H1 (cell line): Measurements from ENCODE around the gene TXNDC5. TPM values are rescaled to one million over a fixed set of nuclear protein-coding genes. Genes with fewer than 3 reads are reported as not detected.

Experiments
- CTCF ChIA-PET: fragments of 300-600 bp; sonication (Branson Sonifier 250); formaldehyde crosslinking; loops from one replicate; lab custom pipeline; 2021; ENCODE audit not compliant: partially characterized antibody; lab: Charles Lee
- POLR2A ChIA-PET: fragments of 300-600 bp; sonication (Branson Sonifier 250); formaldehyde crosslinking; loops from one replicate; lab custom pipeline; 2021; ENCODE audit warnings: inconsistent platforms; ENCODE audit not compliant: partially characterized antibody; lab: Charles Lee
- DNase-seq, 2 experiments: peaks; one replicate each; pipeline versions ENCODE4 v3.0.0 to v3.0.0-alpha.2; 2010 to 2022; ENCODE audit warnings: low spot score in 2 of 2, low read depth in 1 of 2, mixed read lengths in 1 of 2
- FAIRE-seq: peaks from 2 replicates; lab custom pipeline; 2011; peaks lifted over from hg19 to GRCh38; lab: Jason Lieb, UNC
- H2AFZ ChIP-seq: 2 replicates; pipeline ENCODE4 v1.8.1; 2012; ENCODE audit warnings: low read length, inconsistent platforms
- H2AK5ac ChIP-seq: 2 replicates; pipeline ENCODE4 v1.6.1; 2013; ENCODE audit warnings: low read depth, low read length
- H2BK120ac ChIP-seq: replicated peaks from 2 replicates; pipeline ENCODE3; 2013; ENCODE audit warnings: low read depth, low read length, inconsistent platforms
- H2BK12ac ChIP-seq: 2 replicates; pipeline ENCODE4 v1.6.1; 2013; ENCODE audit warnings: low read depth, low read length
- H2BK15ac ChIP-seq: 2 replicates; pipeline ENCODE4 v1.6.1; 2013; ENCODE audit warnings: low read length
- H2BK20ac ChIP-seq: 2 replicates; pipeline ENCODE4 v1.6.1; 2013; ENCODE audit warnings: low read length
- H2BK5ac ChIP-seq: 2 replicates; pipeline ENCODE4 v1.6.1; 2013; ENCODE audit warnings: low read depth, low read length
- H3K14ac ChIP-seq: 2 replicates; pipeline ENCODE4 v1.6.1; 2013; ENCODE audit warnings: inconsistent platforms; ENCODE audit not compliant: insufficient read length
- H3K18ac ChIP-seq: 2 replicates; pipeline ENCODE4 v1.6.1; 2013; ENCODE audit warnings: low read length; ENCODE audit errors: extremely low read depth
- H3K23ac ChIP-seq: 2 replicates; pipeline ENCODE4 v1.6.1; 2013; ENCODE audit warnings: inconsistent platforms; ENCODE audit not compliant: insufficient read length
- H3K23me2 ChIP-seq: 2 replicates; pipeline ENCODE4 v1.6.1; 2013; ENCODE audit warnings: low read depth, low read length
- H3K27ac ChIP-seq: 2 replicates; pipeline ENCODE4 v1.6.1; 2011; ENCODE audit warnings: low read depth, low read length, inconsistent platforms
- H3K27me3 ChIP-seq, 4 experiments: replicated peaks in 1 of 4; 1 replicate in 1 of 4; 2 replicates in 3 of 4; pipeline versions ENCODE4 v1.6.1 to v1.8.1; 2011 to 2013; ENCODE audit warnings: low read length in 3 of 4, mild to moderate bottlenecking in 3 of 4, inconsistent platforms in 2 of 4, mixed read lengths in 2 of 4, moderate library complexity in 1 of 4; ENCODE audit not compliant: control insufficient read depth in 3 of 4, insufficient read depth in 3 of 4; ENCODE audit errors: extremely low read depth in 1 of 4
- H3K36me3 ChIP-seq, 4 experiments: 2 replicates each; pipeline versions ENCODE4 v1.6.1 to v1.8.1; 2011 to 2013; ENCODE audit warnings: mild to moderate bottlenecking in 4 of 4, low read length in 3 of 4, moderate library complexity in 2 of 4, control low read depth in 1 of 4, inconsistent platforms in 1 of 4; ENCODE audit not compliant: insufficient read depth in 4 of 4, control insufficient read depth in 2 of 4
- H3K4ac ChIP-seq: replicated peaks from 2 replicates; pipeline ENCODE3; 2013; ENCODE audit warnings: low read length, low read depth, mixed read lengths, inconsistent platforms; ENCODE audit not compliant: insufficient read length
- H3K4me1 ChIP-seq, 4 experiments: replicated peaks in 1 of 4; 1 replicate in 1 of 4; 2 replicates in 3 of 4; pipeline versions ENCODE4 v1.6.1 to v1.8.1; 2011 to 2013; ENCODE audit warnings: low read length in 3 of 4, inconsistent platforms in 2 of 4, mixed read lengths in 1 of 4; ENCODE audit not compliant: insufficient read depth in 4 of 4, control insufficient read depth in 3 of 4
- H3K4me2 ChIP-seq, 2 experiments: 2 replicates each; pipeline versions ENCODE4 v1.6.1 to v1.8.1; 2011 to 2013; ENCODE audit warnings: low read depth in 2 of 2, low read length in 2 of 2, control low read depth in 1 of 2, inconsistent platforms in 1 of 2, mild to moderate bottlenecking in 1 of 2; ENCODE audit not compliant: insufficient read depth in 1 of 2
- H3K4me3 ChIP-seq, 4 experiments: fragments of 200-600, 300-600 bp in 1 of 4; sonication (generic), shearing (Covaris generic), sonication (Bioruptor Twin) in 1 of 4; 2 replicates each; pipeline versions ENCODE4 v1.5.1 to v1.8.1; 2011 to 2016; ENCODE audit warnings: low read length in 4 of 4, low read depth in 3 of 4, control low read depth in 2 of 4, inconsistent platforms in 2 of 4, mild to moderate bottlenecking in 2 of 4, mixed read lengths in 1 of 4, moderate library complexity in 1 of 4; ENCODE audit not compliant: insufficient read depth in 2 of 4; ENCODE audit errors: extremely low read depth in 1 of 4
- H3K56ac ChIP-seq: replicated peaks from 2 replicates; pipeline ENCODE3; 2013; ENCODE audit warnings: low read depth, mild to moderate bottlenecking, mixed read lengths, low read length, inconsistent platforms; ENCODE audit not compliant: insufficient read length
- H3K79me1 ChIP-seq: 2 replicates; pipeline ENCODE4 v1.6.1; 2013; ENCODE audit warnings: low read depth, low read length, control low read depth
- H3K79me2 ChIP-seq, 2 experiments: 2 replicates each; pipeline versions ENCODE4 v1.6.1 to v1.8.1; 2012 to 2013; ENCODE audit warnings: low read length in 2 of 2, mild to moderate bottlenecking in 2 of 2, inconsistent platforms in 1 of 2; ENCODE audit not compliant: insufficient read depth in 2 of 2, control insufficient read depth in 1 of 2
- H3K9ac ChIP-seq, 4 experiments: replicated peaks in 1 of 4; 1 replicate in 1 of 4; 2 replicates in 3 of 4; pipeline versions ENCODE4 v1.6.1 to v1.8.1; 2011 to 2013; ENCODE audit warnings: low read depth in 3 of 4, low read length in 3 of 4, control low read depth in 2 of 4, mild to moderate bottlenecking in 2 of 4, moderate library complexity in 2 of 4, inconsistent platforms in 1 of 4; ENCODE audit errors: extremely low read depth in 1 of 4
- H3K9me3 ChIP-seq, 2 experiments: 2 replicates each; pipeline versions ENCODE4 v1.6.1 to v1.8.1; 2012 to 2013; ENCODE audit warnings: mild to moderate bottlenecking in 2 of 2, moderate library complexity in 2 of 2, control low read depth in 1 of 2, inconsistent platforms in 1 of 2, low read depth in 1 of 2, low read length in 1 of 2, mixed read lengths in 1 of 2; ENCODE audit not compliant: insufficient read depth in 2 of 2
- H4K20me1 ChIP-seq, 2 experiments: replicated peaks in 1 of 2; 2 replicates each; pipeline versions ENCODE3 to v1.8.1; 2011 to 2013; ENCODE audit warnings: inconsistent platforms in 2 of 2, low read length in 2 of 2, mild to moderate bottlenecking in 1 of 2; ENCODE audit not compliant: insufficient read depth in 2 of 2, control insufficient read depth in 1 of 2
- H4K5ac ChIP-seq: 2 replicates; pipeline ENCODE4 v1.6.1; 2013; ENCODE audit warnings: low read length, low read depth, mixed read lengths, inconsistent platforms; ENCODE audit not compliant: insufficient read length
- H4K8ac ChIP-seq: 2 replicates; pipeline ENCODE4 v1.8.0; 2013; ENCODE audit warnings: mild to moderate bottlenecking, moderate library complexity, low read length, inconsistent platforms; ENCODE audit not compliant: insufficient read depth; ENCODE audit errors: extremely low read depth
- H4K91ac ChIP-seq: replicated peaks from 2 replicates; pipeline ENCODE3; 2013; ENCODE audit warnings: low read length, mixed read lengths, inconsistent platforms; ENCODE audit not compliant: insufficient read length
- CHD1 ChIP-seq: IDR thresholded peaks from 2 replicates; pipeline ENCODE4 v1.6.1; 2012; ENCODE audit warnings: low read depth, low read length, improper control_type of control experiment
- CHD2 ChIP-seq: IDR thresholded peaks from 2 replicates; pipeline ENCODE4 v1.6.1; 2012; ENCODE audit warnings: low read length, improper control_type of control experiment
- EGR1 ChIP-seq: IDR thresholded peaks from 2 replicates; pipeline ENCODE4 v1.6.1; 2011; ENCODE audit warnings: low read depth, low read length, borderline replicate concordance
- EP300 ChIP-seq, 2 experiments: IDR thresholded peaks; 1 replicate in 1 of 2; 2 replicates in 1 of 2; pipeline ENCODE4 v1.6.1; 2011 to 2012; ENCODE audit warnings: low read depth in 2 of 2, low read length in 2 of 2, mild to moderate bottlenecking in 2 of 2, borderline replicate concordance in 1 of 2, inconsistent platforms in 1 of 2, moderate library complexity in 1 of 2
- RBBP5 ChIP-seq: IDR thresholded peaks from 2 replicates; pipeline ENCODE4 v1.7.1; 2012; ENCODE audit warnings: low read depth, mild to moderate bottlenecking, inconsistent platforms, low read length, moderate library complexity, borderline replicate concordance
- RNF2 ChIP-seq: fragments of 200-900, 300-1000 bp; sonication (generic); IDR thresholded peaks from 2 replicates; pipeline ENCODE4 v1.7.1; 2016; ENCODE audit warnings: borderline replicate concordance, low read depth, mild to moderate bottlenecking, antibody characterized with exemption, low read length; ENCODE audit not compliant: poor library complexity, severe bottlenecking; ENCODE audit errors: missing control alignments
- SIX5 ChIP-seq: IDR thresholded peaks from 2 replicates; pipeline ENCODE4 v1.6.1; 2011; ENCODE audit warnings: mild to moderate bottlenecking, low read depth, low read length
- SRF ChIP-seq: IDR thresholded peaks from 2 replicates; pipeline ENCODE4 v1.6.1; 2011; ENCODE audit warnings: mild to moderate bottlenecking, low read depth, low read length, moderate library complexity
- SUZ12 ChIP-seq: fragments of 200-600 bp; sonication (generic); IDR thresholded peaks from 2 replicates; pipeline ENCODE4 v1.6.1; 2012; ENCODE audit warnings: mild to moderate bottlenecking, inconsistent platforms, low read length, moderate library complexity, mixed read lengths
- ZNF274 ChIP-seq: IDR thresholded peaks from 2 replicates; pipeline ENCODE4 v1.7.0; 2012; ENCODE audit warnings: low read length, borderline replicate concordance; ENCODE audit errors: extremely low read depth
- WGBS, 2 experiments: shearing (Covaris generic) in 1 of 2; methylation state at CpG; one replicate each; pipeline versions ENCODE4 v1.1.6 to v1.1.7; 2013 to 2015; ENCODE audit warnings: low lambda C conversion rate in 2 of 2, mixed read lengths in 2 of 2, inconsistent platforms in 1 of 2, low coverage in 1 of 2, missing lambda C conversion rate in 1 of 2; ENCODE audit not compliant: insufficient replicate concordance in 2 of 2, insufficient coverage in 1 of 2, insufficient read length in 1 of 2; ENCODE audit errors: extremely low coverage in 1 of 2, missing lambda C conversion rate in 1 of 2; 5-methylcytosine and 5-hydroxymethylcytosine counted together
- polyA plus RNA-seq, 7 experiments: library from polyadenylated mRNA; depleted of rRNA in 3 of 7; stranded (reverse) in 5 of 7; unstranded in 2 of 7; fragments of >200 nt in 5 of 7; fragments of 200-250 nt in 2 of 7; gene quantifications; 1 replicate in 5 of 7; 2 replicates in 1 of 7; 4 replicates in 1 of 7; pipeline versions ENCODE4 v1.2.1 to v1.2.3, GENCODE V29; 2011 to 2013; ENCODE audit warnings: missing spikeins in 2 of 7, mixed read lengths in 2 of 7
- total RNA-seq: library from RNA; stranded (reverse); fragmentation: NEBNext Ultra II Directional; extraction: Animal tissue kit (Norgen Biotek cat#: 25700); gene quantifications from 2 replicates; pipeline ENCODE4 v1.2.1, GENCODE V29; 2021
- TF ChIP-seq, protein P1 (sequence below): IDR thresholded peaks from 2 replicates; pipeline ENCODE4 v1.6.1; 2012; ENCODE audit warnings: inconsistent platforms

Gene TXNDC5
- total and polyA plus RNA-seq, 2 of the 8 experiments (the other 6 are each of a cell fraction or from before 2014, with no cell fraction given), result 114 to 172 TPM

DNA sequence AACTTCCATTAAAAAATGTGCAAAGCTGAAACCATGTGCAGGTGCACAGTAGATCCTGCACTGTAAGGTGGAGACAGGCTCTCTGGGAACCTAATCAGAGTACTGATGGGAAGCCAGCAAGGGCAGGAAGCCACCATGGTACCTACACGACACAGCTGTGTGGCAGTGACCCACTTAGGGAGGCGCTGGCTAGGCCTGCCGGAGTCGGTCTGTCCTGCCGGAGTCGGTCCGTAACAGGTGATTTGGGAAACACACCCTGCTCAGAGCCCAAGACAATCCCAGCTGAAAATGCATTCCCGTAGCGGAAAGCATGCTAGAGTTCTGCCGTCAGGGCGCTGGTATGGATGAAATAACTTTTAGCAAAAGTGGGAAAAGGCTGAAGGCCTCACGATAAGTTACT, 17.2 kb downstream of the TXNDC5 start:
- no peak for TF ChIP-seq RNF2
- no peak for TF ChIP-seq SUZ12
- no peak for TF ChIP-seq EP300 (IDR thresholded peaks at IDR 0.05; ENCODE audit: borderline replicate concordance in 1 of 2, low read depth in 2 of 2, low read length in 2 of 2)
- TF ChIP-seq SIX5, result no peak
- no peak for TF ChIP-seq CHD1
- TF ChIP-seq, protein P1, sequence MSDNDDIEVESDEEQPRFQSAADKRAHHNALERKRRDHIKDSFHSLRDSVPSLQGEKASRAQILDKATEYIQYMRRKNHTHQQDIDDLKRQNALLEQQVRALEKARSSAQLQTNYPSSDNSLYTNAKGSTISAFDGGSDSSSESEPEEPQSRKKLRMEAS, result no peak
- no peak for TF ChIP-seq SRF
- no peak for TF ChIP-seq EGR1
- TF ChIP-seq CHD2, result no peak
- no peak for TF ChIP-seq ZNF274
- no peak for TF ChIP-seq RBBP5
- TF ChIP-seq, all 59 proteins: peak for 0
- Histone ChIP-seq H3K79me1 (no peaks in the 10 kb centered on the region), H3K4me2 (no peak overlapping the region), H2BK12ac (no peak overlapping the region), H4K20me1 (peaks cover 2 to 5% of the 10 kb centered on the region in 2 experiments), H2AK5ac (no peak overlapping the region), H2AFZ (no peak overlapping the region), H3K9me3 (no peaks in the 10 kb centered on the region), H2BK15ac (no peak overlapping the region), H3K56ac (no peak overlapping the region), H4K5ac (no peak overlapping the region), H2BK120ac (no peak overlapping the region), H3K4ac (no peak overlapping the region), H4K91ac (no peak overlapping the region), H3K27me3 (no peaks in the 10 kb centered on the region), H3K18ac (no peak overlapping the region), H3K9ac (no peak overlapping the region), H3K4me3 (no peak overlapping the region), H4K8ac (no peak overlapping the region), H3K23me2 (no peaks in the 10 kb centered on the region), H3K36me3 (peaks cover 38 to 83% (median 73%) of the 10 kb centered on the region in 4 experiments), H3K27ac (no peak overlapping the region), H3K4me1 (no peaks in the 10 kb centered on the region), H3K14ac (no peak overlapping the region), H2BK20ac (no peak overlapping the region), H3K23ac (no peak overlapping the region), H3K79me2 (no peaks in the 10 kb centered on the region), H2BK5ac (no peak overlapping the region)
- POLR2A ChIA-PET, result interaction anchor here (1.2 kb wide), 1 partner anchor 17 kb away, joined by 3 read pairs; no protein-coding TSS in a partner anchor
- CTCF ChIA-PET, result no interaction called here
- FAIRE-seq, result no peak
- no peak for DNase-seq
- 97% methylated on average over 12 of the region's 12 CpGs; no CpG with 5 or more reads in 1 of the 2 experiments for WGBS, 2 experiments
